Panc1 (cell line): ENCODE measurements around the gene ACOXL. TPM values are rescaled to one million over a fixed set of nuclear protein-coding genes. Genes with fewer than 3 reads are reported as not detected.
A peak's percentile ranks its signal among the peaks of the same experiment; 100 is the strongest.

Experiments
- ATAC-seq: fragments of 200-7000 bp; cut with Tn5 transposase; 2 replicates; pipeline ENCODE4 v1.9.1; 2020; ENCODE audit warnings: mild to moderate bottlenecking, moderate library complexity
- BruUV-seq: library from RNA; stranded (reverse); fragments of 400-500 nt; replicated peaks from 2 replicates; lab custom pipeline; 2021; lab: Mats Ljungman, UMichigan
- CTCF ChIA-PET: fragments of 300-600 bp; sonication (Branson Sonifier 250); formaldehyde crosslinking; loops from one replicate; lab custom pipeline; 2022; ENCODE audit warnings: antibody characterized with exemption; lab: Charles Lee
- POLR2A ChIA-PET: fragments of 300-600 bp; sonication (Branson Sonifier 250); formaldehyde crosslinking; loops from one replicate; lab custom pipeline; 2022; ENCODE audit warnings: antibody characterized with exemption; lab: Charles Lee
- DNase-seq: peaks from one replicate; pipeline ENCODE4 v3.0.0-alpha.2; 2010; ENCODE audit warnings: low read depth, low spot score
- H3K27ac ChIP-seq: 2 replicates; pipeline ENCODE4 v1.5.1; 2011; ENCODE audit warnings: mild to moderate bottlenecking, low read length, inconsistent platforms
- H3K27me3 ChIP-seq: fragments of 200-500 bp; sonication (Bioruptor generic); 2 replicates; pipeline ENCODE4 v1.6.0; 2014; ENCODE audit warnings: low read length, inconsistent platforms; ENCODE audit not compliant: control insufficient read depth, insufficient read depth
- H3K36me3 ChIP-seq: fragments of 200-500 bp; sonication (Bioruptor generic); 2 replicates; pipeline ENCODE4 v1.5.1; 2014; ENCODE audit warnings: inconsistent platforms, mild to moderate bottlenecking, low read length, moderate library complexity; ENCODE audit not compliant: control insufficient read depth, insufficient read depth
- H3K4me1 ChIP-seq: 2 replicates; pipeline ENCODE4 v1.5.1; 2011; ENCODE audit warnings: inconsistent platforms, mild to moderate bottlenecking, low read length, moderate library complexity; ENCODE audit not compliant: control insufficient read depth, insufficient read depth
- H3K4me3 ChIP-seq, 2 experiments: 2 replicates each; pipeline ENCODE4 v1.5.1; 2011 to 2012; ENCODE audit warnings: low read depth in 2 of 2, low read length in 2 of 2, mild to moderate bottlenecking in 2 of 2, inconsistent platforms in 1 of 2, moderate library complexity in 1 of 2
- H3K9me3 ChIP-seq: fragments of 200-500 bp; sonication (Bioruptor generic); 2 replicates; pipeline ENCODE4 v1.5.1; 2014; ENCODE audit warnings: low read depth, mild to moderate bottlenecking, inconsistent platforms, low read length, moderate library complexity; ENCODE audit not compliant: control insufficient read depth, insufficient read depth
- CTCF ChIP-seq: fragments of 450-650 bp; IDR thresholded peaks from 2 replicates; pipeline ENCODE4 v1.5.1; 2017; ENCODE audit warnings: mild to moderate bottlenecking
- POLR2AphosphoS5 ChIP-seq: IDR thresholded peaks from 2 replicates; pipeline ENCODE4 v1.6.1; 2012; ENCODE audit warnings: mild to moderate bottlenecking, low read depth, low read length, moderate library complexity
- REST ChIP-seq, 2 experiments: IDR thresholded peaks; 2 replicates each; pipeline ENCODE4 v1.6.1; 2011 to 2012; ENCODE audit warnings: low read depth in 2 of 2, control low read depth in 1 of 2, low read length in 1 of 2, mild to moderate bottlenecking in 1 of 2, moderate library complexity in 1 of 2; ENCODE audit not compliant: insufficient read depth in 1 of 2
- SIN3A ChIP-seq: IDR thresholded peaks from 2 replicates; pipeline ENCODE4 v1.6.1; 2012; ENCODE audit warnings: low read depth, mild to moderate bottlenecking, low read length, moderate library complexity, borderline replicate concordance; ENCODE audit not compliant: insufficient read depth
- TCF7L2 ChIP-seq: IDR thresholded peaks from 2 replicates; pipeline ENCODE4 v1.6.1; 2011; ENCODE audit warnings: mild to moderate bottlenecking, low read depth, low read length, inconsistent platforms
- in situ Hi-C: cut with HindIII; loops from 2 replicates; pipeline ENCODE4 v1.10.0; 2016; ENCODE audit warnings: low sequenced_read_pairs, low pct_unique_long_range_greater_than_20kb
- intact Hi-C: fragments of 100-400 bp; cut with micrococcal nuclease; formaldehyde crosslinking; loops from one replicate; pipeline ENCODE4 v1.10.0; 2022; ENCODE audit not compliant: unreplicated experiment
- total RNA-seq: library from RNA; stranded (reverse); gene quantifications from one replicate; pipeline ENCODE4 v1.2.1, GENCODE V29; 2021; ENCODE audit not compliant: unreplicated experiment

The ACOXL gene
- total RNA-seq, 1 experiment from 2014 or later, result 4.9 TPM

GRCh38 chr2:110852051-110852450 lies 119.7 kb downstream of the ACOXL start:
- Histone ChIP-seq H3K4me3 (no peak overlapping the region), H3K36me3 (no peaks in the 10 kb centered on the region), H3K27ac (no peak overlapping the region), H3K4me1 (no peaks in the 10 kb centered on the region), H3K27me3 (no peaks in the 10 kb centered on the region), H3K9me3 (no peaks in the 10 kb centered on the region)
- no peak for DNase-seq
- POLR2A ChIA-PET, result no interaction called here
- ATAC-seq, result no peak
- CTCF ChIA-PET, result no interaction called here
- no peak for TF ChIP-seq TCF7L2
- no peak for TF ChIP-seq SIN3A
- TF ChIP-seq POLR2AphosphoS5, result no peak
- intact Hi-C loops, result no loop called here
- BruUV-seq, result no TSS peak
- in situ Hi-C loops, result no loop called here

- DNase-seq (no peak), ATAC-seq (no peak)
- H3K27me3 ChIP-seq, result no peaks in the 10 kb centered on the region
- TF ChIP-seq POLR2AphosphoS5 (no peak), SIN3A (no peak), CTCF (no peak), REST (IDR thresholded peaks at IDR 0.05; ENCODE audit: insufficient read depth in 1 of 2, low read depth in 2 of 2, low read length in 1 of 2) (no peak), TCF7L2 (no peak)
- no peaks in the 10 kb centered on the region for H3K36me3 ChIP-seq
- no peak overlapping the region for H3K4me3 ChIP-seq
- ChIA-PET CTCF (no interaction called here), POLR2A (no interaction called here)
- intact Hi-C loops, result no loop called here
- in situ Hi-C loops, result no loop called here
- BruUV-seq, result no TSS peak
- H3K27ac ChIP-seq, result no peak overlapping the region
- H3K9me3 ChIP-seq, result no peaks in the 10 kb centered on the region
- no peaks in the 10 kb centered on the region for H3K4me1 ChIP-seq
Observed at GRCh38 chr2:110852541-110853263, 120.3 kb downstream of the ACOXL start.

- ChIA-PET POLR2A (no interaction called here), CTCF (no interaction called here)
- Histone ChIP-seq H3K4me1 (no peaks in the 10 kb centered on the region), H3K27me3 (peaks cover 4% of the 10 kb centered on the region; the same call in 1 of the 2 replicates), H3K4me3 (no peak overlapping the region), H3K36me3 (no peaks in the 10 kb centered on the region), H3K27ac (no peak overlapping the region), H3K9me3 (no peaks in the 10 kb centered on the region)
- no peak for DNase-seq
- in situ Hi-C loops (no loop called here), intact Hi-C loops (no loop called here)
- ATAC-seq, result peak; percentile 76
- TF ChIP-seq SIN3A (no peak), TCF7L2 (no peak), CTCF (peak; percentile 84)
- BruUV-seq, result no TSS peak
Observed at GRCh38 chr2:110853516-110853915, 121.1 kb downstream of the ACOXL start.
